ENCODE results near the gene SDR42E1. TPM values are rescaled to one million over a fixed set of nuclear protein-coding genes. Genes with fewer than 3 reads are reported as not detected.

The SDR42E1 gene
- total and polyA plus RNA-seq, 10 of the 15 experiments (the other 5 are each of a cell fraction or from before 2014, with no cell fraction given), result 1.4 to 5.5 (median 2.3) TPM

GRCh38 chr16:82044585-82044911 lies 33.3 kb upstream of the SDR42E1 start:
- ChIA-PET SMC1A (ENCODE audit: uncharacterized antibody, unreplicated experiment) (no interaction called here), POLR2A (no interaction called here), RAD21 (ENCODE audit: unreplicated experiment) (no interaction called here), CTCF (no interaction called here)
- H3K36me3 ChIP-seq (ENCODE audit: control insufficient read depth in 2 of 2, insufficient read depth in 2 of 2, low read length in 1 of 2), result no peaks in the 10 kb centered on the region
- no TSS peak for BruUV-seq (replicated peaks)
- no peak overlapping the region for H2AFZ ChIP-seq (ENCODE audit: control insufficient read depth, low read depth, low read length)
- no peak overlapping the region for H3K27ac ChIP-seq (ENCODE audit: control insufficient read depth, insufficient read depth)
- 31% methylated on average over 3 of the region's 3 CpGs for WGBS (ENCODE audit: insufficient coverage, insufficient replicate concordance, low lambda C conversion rate, missing lambda C conversion rate)
- FAIRE-seq, result no peak
- no peak overlapping the region for H3K4me2 ChIP-seq (ENCODE audit: control insufficient read depth, insufficient read depth)
- TF ChIP-seq HDAC2 (IDR thresholded peaks at IDR 0.05) (no peak), EED (IDR thresholded peaks at IDR 0.05; ENCODE audit: low read depth) (no peak), NRF1 (conservative IDR thresholded peaks at IDR 0.05; ENCODE audit: low read depth, low read length) (no peak), MEF2B (IDR thresholded peaks at IDR 0.05; ENCODE audit: partially characterized antibody, poor library complexity, severe bottlenecking) (no peak), SP1 (IDR thresholded peaks at IDR 0.05; ENCODE audit: low read depth, low read length) (no peak), MAX (IDR thresholded peaks at IDR 0.05; ENCODE audit: low read depth, low read length) (no peak), HDAC6 (IDR thresholded peaks at IDR 0.05; ENCODE audit: unreplicated experiment) (no peak)
- in situ Hi-C loops (cut with MboI), result no loop called here
- H3K27me3 ChIP-seq (replicated peaks in 1 of 2; ENCODE audit: control insufficient read depth in 2 of 2, insufficient read depth in 2 of 2, low read length in 1 of 2), result peaks cover 0 to 1% of the 10 kb centered on the region in 2 experiments; a peak in 2 of 4 replicates
- H3K9me3 ChIP-seq (replicated peaks; ENCODE audit: control insufficient read depth, insufficient read depth, low read length), result no peaks in the 10 kb centered on the region
- H4K20me1 ChIP-seq (ENCODE audit: control insufficient read depth, insufficient read depth), result no peaks in the 10 kb centered on the region
- H3K9ac ChIP-seq (ENCODE audit: control insufficient read depth, insufficient read depth, low read length), result no peak overlapping the region
- H3K79me2 ChIP-seq (ENCODE audit: control insufficient read depth, insufficient read depth, low read length), result no peaks in the 10 kb centered on the region
- no peak for DNase-seq (ENCODE audit: low read depth, low spot score)
- intact Hi-C loops (cut with micrococcal nuclease; ENCODE audit: unreplicated experiment), result no loop called here
- H3K4me3 ChIP-seq, result no peak overlapping the region
- H3K4me1 ChIP-seq (ENCODE audit: control insufficient read depth, insufficient read depth, low read length), result no peaks in the 10 kb centered on the region
- ATAC-seq, result no peak

- ChIA-PET CTCF (no interaction called here), POLR2A (interaction anchor here (0.7 kb wide), 1 partner anchor 72 kb away, joined by 8 read pairs; no protein-coding TSS in a partner anchor)
- intact Hi-C loops (cut with micrococcal nuclease; ENCODE audit: unreplicated experiment), result no loop called here
Observed at GRCh38 chr16:82043680-82044584, 32.7 kb upstream of the SDR42E1 start.

More at GRCh38 chr16:82043680-82044584, 32.7 kb upstream of the SDR42E1 start:
- H3K79me2 ChIP-seq (ENCODE audit: control insufficient read depth, insufficient read depth, low read length), result no peaks in the 10 kb centered on the region
- H3K4me3 ChIP-seq, result no peak overlapping the region
- in situ Hi-C loops (cut with MboI), result no loop called here
- ATAC-seq (no peak), FAIRE-seq (no peak), DNase-seq (ENCODE audit: low read depth, low spot score) (no peak)
- H3K9me3 ChIP-seq (replicated peaks; ENCODE audit: control insufficient read depth, insufficient read depth, low read length), result no peaks in the 10 kb centered on the region
- no peak overlapping the region for H2AFZ ChIP-seq (ENCODE audit: control insufficient read depth, low read depth, low read length)
- no peak overlapping the region for H3K4me2 ChIP-seq (ENCODE audit: control insufficient read depth, insufficient read depth)
- no peaks in the 10 kb centered on the region for H4K20me1 ChIP-seq (ENCODE audit: control insufficient read depth, insufficient read depth)
- peaks cover 0 to 1% of the 10 kb centered on the region in 2 experiments; a peak in 2 of 4 replicates for H3K27me3 ChIP-seq (replicated peaks in 1 of 2; ENCODE audit: control insufficient read depth in 2 of 2, insufficient read depth in 2 of 2, low read length in 1 of 2)
- no peak overlapping the region for H3K9ac ChIP-seq (ENCODE audit: control insufficient read depth, insufficient read depth, low read length)
- H3K4me1 ChIP-seq (ENCODE audit: control insufficient read depth, insufficient read depth, low read length), result no peaks in the 10 kb centered on the region
- no peak for TF ChIP-seq NKRF (conservative IDR thresholded peaks at IDR 0.05)
- TF ChIP-seq SRF (IDR thresholded peaks at IDR 0.05; ENCODE audit: low read depth in 2 of 2, low read length in 2 of 2), result no peak
- TF ChIP-seq PRDM15 (CRISPR knock-in tag; IDR thresholded peaks at IDR 0.05), result no peak
- 3% methylated on average over 6 of the region's 6 CpGs for WGBS (ENCODE audit: insufficient coverage, insufficient replicate concordance, low lambda C conversion rate, missing lambda C conversion rate)
- BruUV-seq (replicated peaks), result no TSS peak
- ChIA-PET SMC1A (ENCODE audit: uncharacterized antibody, unreplicated experiment) (no interaction called here), RAD21 (ENCODE audit: unreplicated experiment) (no interaction called here)
- no peaks in the 10 kb centered on the region for H3K36me3 ChIP-seq (ENCODE audit: control insufficient read depth in 2 of 2, insufficient read depth in 2 of 2, low read length in 1 of 2)
- H3K27ac ChIP-seq (ENCODE audit: control insufficient read depth, insufficient read depth), result no peak overlapping the region
